Ishikawa (cell line): ENCODE results near the gene KDSR.

Source experiments
- CEBPB ChIP-seq: IDR thresholded peaks from 2 replicates; pipeline ENCODE4 v1.6.1; 2012
- CREB1 ChIP-seq: IDR thresholded peaks from 2 replicates; pipeline ENCODE4 v1.6.1; 2012; ENCODE audit warnings: low read depth
- EGR1 ChIP-seq: IDR thresholded peaks from 2 replicates; pipeline ENCODE4 v1.6.1; 2012
- EP300 ChIP-seq: IDR thresholded peaks from 2 replicates; pipeline ENCODE4 v1.6.1; 2012; ENCODE audit warnings: borderline replicate concordance
- FOXM1 ChIP-seq: IDR thresholded peaks from 2 replicates; pipeline ENCODE4 v1.6.1; 2012; ENCODE audit warnings: low read depth, borderline replicate concordance
- NFIC ChIP-seq: IDR thresholded peaks from 2 replicates; pipeline ENCODE4 v1.6.1; 2012
- RAD21 ChIP-seq: IDR thresholded peaks from 2 replicates; pipeline ENCODE4 v1.6.1; 2012; ENCODE audit warnings: low read depth
- TAF1 ChIP-seq: IDR thresholded peaks from 2 replicates; pipeline ENCODE4 v1.6.1; 2012; ENCODE audit warnings: low read depth, mild to moderate bottlenecking
- TCF12 ChIP-seq: IDR thresholded peaks from 2 replicates; pipeline ENCODE4 v1.6.1; 2012; ENCODE audit warnings: low read depth
- TEAD4 ChIP-seq: IDR thresholded peaks from 2 replicates; pipeline ENCODE4 v1.6.1; 2012
- YY1 ChIP-seq: IDR thresholded peaks from 2 replicates; pipeline ENCODE4 v1.6.1; 2012; ENCODE audit warnings: low read depth
- ZBTB7A ChIP-seq: IDR thresholded peaks from 2 replicates; pipeline ENCODE4 v1.6.1; 2012; ENCODE audit warnings: low read depth
- TF ChIP-seq, protein P1 (sequence below): IDR thresholded peaks from 2 replicates; pipeline ENCODE4 v1.6.1; 2012
- TF ChIP-seq, protein P2 (sequence below): IDR thresholded peaks from 2 replicates; pipeline ENCODE4 v1.6.1; 2012; ENCODE audit warnings: low read depth, mild to moderate bottlenecking
- TF ChIP-seq, protein P3 (sequence below): IDR thresholded peaks from 2 replicates; pipeline ENCODE4 v1.6.1; 2012

The KDSR gene

DNA sequence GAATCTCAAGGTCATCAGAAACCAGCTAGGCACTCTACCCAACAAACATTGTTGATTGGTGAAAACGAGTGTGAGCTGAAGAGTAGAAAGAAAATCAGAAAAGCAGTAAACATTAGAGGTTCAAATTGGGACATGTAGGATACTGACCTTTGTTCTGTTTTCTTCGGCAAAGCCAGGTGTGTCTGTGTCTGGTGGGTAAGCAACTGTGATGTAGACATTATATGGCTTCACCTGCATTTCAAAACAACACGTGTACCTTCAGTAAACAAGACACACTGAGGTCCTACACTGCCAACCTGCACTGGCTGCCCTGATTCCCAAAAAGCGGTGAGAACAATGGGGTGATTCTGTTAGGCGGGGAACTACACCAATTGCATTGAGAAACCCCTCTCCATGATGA, 22.7 kb downstream of the KDSR start:
- TF ChIP-seq RAD21: no peak

DNA sequence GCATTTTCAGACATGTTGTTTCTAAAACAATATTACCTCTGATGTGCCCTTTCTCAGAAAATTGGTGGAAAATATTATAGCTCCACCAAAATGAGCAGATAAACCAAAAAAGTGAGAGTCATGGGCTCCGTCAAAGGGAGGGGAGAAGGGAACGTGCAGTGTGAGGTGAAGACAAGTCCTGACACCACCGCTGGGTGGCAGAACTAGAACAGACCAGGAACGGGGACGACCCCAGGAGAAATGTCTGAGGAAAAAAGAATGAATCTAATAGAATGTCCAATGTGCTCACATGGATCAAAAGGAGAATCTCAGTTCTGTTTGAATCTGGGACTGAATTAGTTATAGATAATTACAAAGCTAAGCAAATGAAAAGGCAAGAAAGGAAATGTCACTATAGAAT, 24.8 kb downstream of the KDSR start:
- TF ChIP-seq RAD21: no peak
- TF ChIP-seq TCF12: no peak
- TF ChIP-seq, protein P1, sequence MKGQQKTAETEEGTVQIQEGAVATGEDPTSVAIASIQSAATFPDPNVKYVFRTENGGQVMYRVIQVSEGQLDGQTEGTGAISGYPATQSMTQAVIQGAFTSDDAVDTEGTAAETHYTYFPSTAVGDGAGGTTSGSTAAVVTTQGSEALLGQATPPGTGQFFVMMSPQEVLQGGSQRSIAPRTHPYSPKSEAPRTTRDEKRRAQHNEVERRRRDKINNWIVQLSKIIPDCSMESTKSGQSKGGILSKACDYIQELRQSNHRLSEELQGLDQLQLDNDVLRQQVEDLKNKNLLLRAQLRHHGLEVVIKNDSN: no peak

DNA sequence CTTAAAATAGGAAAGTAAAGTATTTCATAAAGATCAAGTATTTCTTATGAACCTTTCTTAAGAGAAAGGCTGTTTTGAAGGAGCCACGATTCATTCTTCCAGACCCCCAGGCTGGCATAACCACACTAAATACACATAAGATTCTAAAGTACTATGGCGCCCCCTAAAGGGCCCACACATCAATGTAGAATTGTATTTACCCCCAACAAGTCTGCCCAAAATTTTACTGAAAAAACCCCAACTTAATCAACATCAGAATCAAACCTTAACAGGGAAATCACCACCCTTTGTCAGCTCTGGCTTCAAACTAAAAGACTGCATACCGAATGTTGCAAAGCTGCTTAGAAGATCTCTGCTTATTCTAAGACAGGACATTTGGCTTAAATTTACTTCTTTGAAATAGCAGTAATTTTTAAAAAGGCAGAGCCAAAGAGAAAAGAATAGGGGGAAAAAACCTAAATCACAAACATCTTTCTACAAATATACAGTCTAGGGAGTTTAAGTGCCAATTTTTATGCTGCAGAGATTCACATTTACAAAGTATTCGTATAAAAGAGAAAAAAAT, 27.0 kb downstream of the KDSR start:
- TF ChIP-seq RAD21 (peak; percentile 44), NFIC (no peak)

DNA sequence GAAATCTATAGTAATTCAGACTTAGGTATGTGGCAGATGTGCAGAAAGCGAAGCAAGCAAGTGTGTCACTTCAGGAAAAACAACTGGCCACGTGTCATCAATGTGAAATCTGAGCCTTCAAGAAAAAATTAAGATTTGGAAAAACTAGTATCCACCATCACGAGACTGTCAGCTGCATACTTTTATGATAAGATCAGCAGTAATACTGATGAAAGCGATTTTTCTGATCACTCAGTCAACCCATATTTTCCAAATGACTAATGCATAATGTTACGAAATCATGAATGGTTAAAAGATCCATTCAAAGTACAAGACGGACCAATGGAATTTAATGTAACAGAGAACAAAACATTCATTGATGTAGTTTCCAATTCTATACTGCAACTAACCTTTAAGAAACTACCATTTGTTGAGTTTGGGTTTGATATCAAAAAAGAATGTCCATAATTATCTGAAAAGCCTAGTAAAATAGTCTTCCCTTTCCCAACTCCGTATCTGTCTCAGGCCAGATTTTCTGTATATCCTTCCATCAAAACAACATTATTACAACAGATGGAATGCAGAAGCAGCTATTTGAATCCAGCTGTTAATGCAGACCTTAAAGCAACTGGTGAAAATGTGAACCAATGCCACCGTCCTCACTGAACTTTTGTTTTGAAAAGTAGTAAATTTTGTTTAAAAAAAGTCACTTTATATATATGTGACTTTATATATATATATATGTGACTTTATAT, 30.5 kb downstream of the KDSR start:
- TF ChIP-seq ZBTB7A (no peak), RAD21 (no peak), CREB1 (no peak), FOXM1 (peak; percentile 43; the same call in 1 of the 2 replicates), TCF12 (no peak), CEBPB (peak; percentile 86), TAF1 (no peak), EGR1 (no peak), NFIC (no peak), EP300 (peak; percentile 66; the same call in 1 of the 2 replicates), YY1 (no peak), TEAD4 (peak; percentile 63)
- TF ChIP-seq, protein P2, sequence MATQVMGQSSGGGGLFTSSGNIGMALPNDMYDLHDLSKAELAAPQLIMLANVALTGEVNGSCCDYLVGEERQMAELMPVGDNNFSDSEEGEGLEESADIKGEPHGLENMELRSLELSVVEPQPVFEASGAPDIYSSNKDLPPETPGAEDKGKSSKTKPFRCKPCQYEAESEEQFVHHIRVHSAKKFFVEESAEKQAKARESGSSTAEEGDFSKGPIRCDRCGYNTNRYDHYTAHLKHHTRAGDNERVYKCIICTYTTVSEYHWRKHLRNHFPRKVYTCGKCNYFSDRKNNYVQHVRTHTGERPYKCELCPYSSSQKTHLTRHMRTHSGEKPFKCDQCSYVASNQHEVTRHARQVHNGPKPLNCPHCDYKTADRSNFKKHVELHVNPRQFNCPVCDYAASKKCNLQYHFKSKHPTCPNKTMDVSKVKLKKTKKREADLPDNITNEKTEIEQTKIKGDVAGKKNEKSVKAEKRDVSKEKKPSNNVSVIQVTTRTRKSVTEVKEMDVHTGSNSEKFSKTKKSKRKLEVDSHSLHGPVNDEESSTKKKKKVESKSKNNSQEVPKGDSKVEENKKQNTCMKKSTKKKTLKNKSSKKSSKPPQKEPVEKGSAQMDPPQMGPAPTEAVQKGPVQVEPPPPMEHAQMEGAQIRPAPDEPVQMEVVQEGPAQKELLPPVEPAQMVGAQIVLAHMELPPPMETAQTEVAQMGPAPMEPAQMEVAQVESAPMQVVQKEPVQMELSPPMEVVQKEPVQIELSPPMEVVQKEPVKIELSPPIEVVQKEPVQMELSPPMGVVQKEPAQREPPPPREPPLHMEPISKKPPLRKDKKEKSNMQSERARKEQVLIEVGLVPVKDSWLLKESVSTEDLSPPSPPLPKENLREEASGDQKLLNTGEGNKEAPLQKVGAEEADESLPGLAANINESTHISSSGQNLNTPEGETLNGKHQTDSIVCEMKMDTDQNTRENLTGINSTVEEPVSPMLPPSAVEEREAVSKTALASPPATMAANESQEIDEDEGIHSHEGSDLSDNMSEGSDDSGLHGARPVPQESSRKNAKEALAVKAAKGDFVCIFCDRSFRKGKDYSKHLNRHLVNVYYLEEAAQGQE: no peak
- TF ChIP-seq, protein P3, sequence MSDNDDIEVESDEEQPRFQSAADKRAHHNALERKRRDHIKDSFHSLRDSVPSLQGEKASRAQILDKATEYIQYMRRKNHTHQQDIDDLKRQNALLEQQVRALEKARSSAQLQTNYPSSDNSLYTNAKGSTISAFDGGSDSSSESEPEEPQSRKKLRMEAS: peak; percentile 43
- TF ChIP-seq, protein P1: peak; percentile 65

DNA sequence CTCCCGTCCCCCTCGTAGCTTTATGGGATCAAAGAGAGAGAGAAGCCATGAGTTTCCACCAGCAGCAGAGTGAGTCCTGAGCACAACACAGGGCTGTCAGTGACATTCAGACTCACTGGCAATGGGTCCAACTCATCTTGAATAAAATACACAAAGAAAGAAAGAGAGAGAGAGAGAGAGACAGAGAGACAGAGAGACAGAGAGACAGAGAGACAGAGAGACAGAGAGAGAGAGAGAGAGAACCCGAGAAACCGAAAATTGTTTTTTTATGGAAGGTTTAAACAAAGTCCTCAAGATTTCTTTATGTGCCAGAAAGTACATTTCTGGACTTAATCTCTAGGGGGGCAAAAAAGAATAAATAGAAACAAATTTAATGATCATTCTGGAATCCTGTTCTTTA, 35.9 kb downstream of the KDSR start:
- TF ChIP-seq NFIC (no peak), EP300 (no peak), FOXM1 (no peak), CREB1 (no peak)
- TF ChIP-seq, protein P2: no peak
- TF ChIP-seq, protein P1: no peak

DNA sequence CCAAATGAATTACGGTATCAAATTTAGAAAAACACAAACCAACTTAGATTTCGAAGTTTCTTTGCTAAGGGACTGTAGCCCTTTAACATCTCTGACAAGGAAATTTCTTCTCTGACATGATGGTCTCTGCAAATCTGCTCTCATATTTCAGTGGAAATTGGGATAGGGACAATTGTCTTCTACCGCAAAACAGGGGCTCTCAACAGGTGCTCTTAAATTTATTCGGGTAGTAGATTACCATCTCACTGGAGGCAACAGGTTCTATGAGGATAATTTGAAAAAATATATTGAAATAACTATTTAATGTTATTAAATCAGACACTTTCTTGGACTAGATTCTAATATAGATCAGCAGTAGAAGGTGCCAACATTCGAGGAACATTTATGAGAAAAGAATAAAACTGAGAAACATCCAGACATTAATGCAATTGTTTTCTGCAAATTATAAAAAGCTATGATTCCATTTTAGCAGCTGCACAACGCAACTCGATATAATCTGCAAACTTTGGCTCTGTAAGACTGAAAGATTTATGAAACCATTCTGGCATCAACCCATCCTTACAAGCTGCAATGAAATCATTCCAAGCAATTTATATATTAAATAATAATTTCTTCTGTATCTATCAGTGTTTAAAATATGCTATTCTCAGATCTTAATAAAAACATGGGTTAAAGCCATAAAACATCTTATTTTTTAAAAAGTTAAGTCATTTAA, 37.4 kb downstream of the KDSR start:
- TF ChIP-seq, protein P3: no peak
- no peak for TF ChIP-seq NFIC
